CD1c-positive myeloid dendritic cell (primary cell): Measurements from ENCODE around the gene CCDC85A.

Source experiments
- DNase-seq: peaks from one replicate; pipeline ENCODE4 v3.0.0-alpha.2; 2016; ENCODE audit errors: extremely low spot score

Gene CCDC85A

DNA sequence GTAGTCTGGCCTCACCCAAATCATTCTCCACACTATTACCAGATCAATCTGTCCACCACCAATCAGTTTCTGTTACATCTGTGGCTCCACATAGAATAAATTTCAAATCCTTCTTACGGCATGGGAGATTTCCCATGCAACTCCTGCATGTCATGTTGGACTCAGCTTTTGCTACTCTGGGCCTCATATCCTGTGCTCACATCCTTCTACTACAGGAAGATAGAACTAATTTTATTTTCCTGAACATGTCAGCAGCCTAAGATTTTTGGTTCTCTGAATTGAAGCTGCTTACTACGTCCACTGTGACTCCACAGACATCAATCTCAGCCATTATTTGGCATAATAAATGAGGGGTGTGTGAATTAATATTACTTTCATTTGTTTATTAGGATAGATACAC lies 181.1 kb downstream of the CCDC85A start:
- no peak for DNase-seq

DNA sequence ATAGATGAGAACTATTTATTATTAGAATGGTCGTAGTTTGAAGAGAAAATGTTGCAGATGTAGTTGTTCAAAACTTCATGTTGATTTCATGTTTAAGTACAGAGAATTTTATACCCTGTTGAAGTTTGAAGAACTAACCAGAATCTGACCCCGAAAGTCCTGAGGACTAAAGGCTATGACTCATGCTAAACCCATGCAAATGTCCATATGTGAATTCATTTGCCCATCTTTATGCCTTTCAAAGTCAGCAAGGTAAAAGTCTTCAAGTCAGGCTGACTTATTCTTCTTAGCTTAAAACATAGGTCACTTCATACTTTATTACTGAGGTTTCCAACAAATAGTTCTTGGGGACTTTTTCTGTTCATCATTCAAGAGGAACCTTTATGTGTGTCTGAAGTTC lies 185.5 kb downstream of the CCDC85A start:
- no peak for DNase-seq

DNA sequence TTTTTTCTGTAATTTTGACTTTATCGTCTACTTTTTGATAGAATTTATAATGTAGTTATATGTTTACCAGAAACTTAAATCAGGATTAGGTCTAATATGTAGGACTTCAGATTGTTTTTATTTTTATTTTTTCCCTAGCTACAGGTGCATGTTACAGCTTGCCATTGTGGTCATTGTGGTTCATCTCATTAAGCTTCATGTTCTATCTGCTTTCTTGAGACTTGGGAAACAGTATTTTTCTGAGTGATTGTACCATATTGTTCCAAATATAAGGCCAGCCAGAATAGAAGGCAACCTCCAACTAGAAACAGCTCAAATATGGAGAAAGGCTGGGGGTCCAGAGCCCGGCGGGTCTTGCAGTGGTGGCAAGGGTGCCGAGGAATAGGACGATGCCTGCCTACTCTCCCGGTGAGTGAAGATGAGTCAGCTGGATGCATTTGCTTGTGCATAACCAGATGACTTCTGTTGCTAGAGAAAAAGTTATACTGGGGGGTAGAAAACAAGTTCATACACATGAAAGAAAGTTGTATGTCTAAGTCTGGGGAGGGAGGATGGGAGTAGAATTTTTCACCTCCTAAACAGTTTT lies 188.4 kb downstream of the CCDC85A start:
- no peak for DNase-seq

- no peak for DNase-seq
Measured at GRCh38 chr2:56375251-56375650, 191.5 kb downstream of the CCDC85A start.

- no peak for DNase-seq
Measured at GRCh38 chr2:56376699-56377665, 193.2 kb downstream of the CCDC85A start.

GRCh38 chr2:56379066-56379465 lies 195.3 kb downstream of the CCDC85A start:
- DNase-seq = no peak

DNA sequence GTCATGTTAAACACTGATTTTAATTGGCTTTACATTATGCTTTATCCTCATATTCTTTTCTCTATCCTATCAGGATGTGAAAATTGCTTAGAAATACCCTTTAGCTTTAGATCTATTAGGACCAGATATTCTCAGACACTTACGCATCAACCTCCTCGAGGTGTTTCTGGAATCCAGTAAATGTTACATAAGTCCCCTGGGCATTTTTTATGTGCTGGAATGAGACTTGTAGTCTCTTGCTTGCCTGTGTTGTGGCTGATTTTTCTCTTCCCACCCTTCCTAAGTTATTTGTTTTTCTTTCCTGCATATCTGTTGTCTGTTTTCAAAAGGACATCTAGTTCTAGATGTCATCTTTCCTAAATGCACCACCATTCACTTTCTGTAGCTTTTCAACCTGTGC lies 197.1 kb downstream of the CCDC85A start:
- DNase-seq = no peak

- no peak for DNase-seq
Measured at GRCh38 chr2:56382466-56382865, 198.7 kb downstream of the CCDC85A start.

DNA sequence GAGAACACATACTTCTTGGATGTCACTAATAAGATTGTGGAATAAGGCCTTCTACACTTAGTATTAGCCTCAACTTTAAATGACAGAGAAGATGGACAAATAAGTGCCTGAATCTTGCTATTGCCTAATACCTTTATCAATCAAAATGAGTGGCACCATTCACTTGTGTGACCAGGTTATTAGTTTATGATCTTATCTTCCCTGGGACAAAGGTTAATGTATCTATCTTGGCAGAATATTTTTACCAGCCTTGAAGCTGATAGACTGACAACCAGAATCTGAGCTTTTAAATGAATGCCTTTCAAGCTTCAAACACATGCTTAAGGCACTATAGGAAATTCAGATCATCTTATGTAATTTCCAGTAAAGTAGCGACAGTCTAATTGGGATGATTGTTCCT lies 202.9 kb downstream of the CCDC85A start:
- no peak for DNase-seq

- no peak for DNase-seq
Measured at GRCh38 chr2:56390644-56391043, 206.9 kb downstream of the CCDC85A start.

- DNase-seq = no peak
Measured at GRCh38 chr2:56410140-56410539, 226.3 kb downstream of the CCDC85A start.

GRCh38 chr2:56416500-56417176 lies 232.8 kb downstream of the CCDC85A start:
- DNase-seq = no peak
